HEK293 (cell line): Measurements from ENCODE around the gene SORL1.

Source experiments
- CTCF ChIA-PET: fragments of 350-600 bp; formaldehyde crosslinking; extraction: SDS; loops from one replicate; lab custom pipeline; 2021; ENCODE audit warnings: antibody characterized with exemption; lab: Yijun Ruan, JAX
- POLR2A ChIA-PET: fragments of 300-600 bp; formaldehyde crosslinking; extraction: SDS; loops from one replicate; lab custom pipeline; 2020; ENCODE audit warnings: antibody characterized with exemption, inconsistent platforms; lab: Yijun Ruan, JAX
- H3K27ac ChIP-seq: fragments of 200-500 bp; sonication (Bioruptor generic); 2 replicates; pipeline ENCODE4 v1.5.1; 2014; ENCODE audit warnings: low read depth, low read length, control low read depth, inconsistent platforms; ENCODE audit errors: extremely low read depth
- H3K36me3 ChIP-seq, 2 experiments: fragments of 200-500 bp in 1 of 2; sonication (Bioruptor generic) in 1 of 2; 1 replicate in 1 of 2; 2 replicates in 1 of 2; pipeline ENCODE4 v1.5.1; 2014 to 2017; ENCODE audit warnings: inconsistent platforms in 2 of 2, low read length in 2 of 2; ENCODE audit not compliant: control insufficient read depth in 2 of 2, insufficient read depth in 1 of 2
- H3K4me1 ChIP-seq: fragments of 200-500 bp; sonication (Bioruptor generic); 2 replicates; pipeline ENCODE4 v1.5.1; 2014; ENCODE audit warnings: mild to moderate bottlenecking, low read length, inconsistent platforms; ENCODE audit not compliant: control insufficient read depth, insufficient read depth
- H3K4me3 ChIP-seq: 2 replicates; pipeline ENCODE4 v1.5.1; 2011; ENCODE audit warnings: low read depth, mild to moderate bottlenecking, control low read depth, low read length, moderate library complexity
- H3K9me3 ChIP-seq: fragments of 200-500 bp; sonication (Bioruptor generic); 2 replicates; pipeline ENCODE4 v1.5.1; 2014; ENCODE audit warnings: low read depth, low read length, inconsistent platforms; ENCODE audit not compliant: control insufficient read depth, insufficient read depth
- GFI1B ChIP-seq: fragments of 450-650 bp; formaldehyde crosslinking; IDR thresholded peaks from 2 replicates; pipeline ENCODE4 v1.5.1; 2016; ENCODE audit warnings: missing biosample characterization, missing genetic modification characterization
- GLI4 ChIP-seq: fragments of 450-650 bp; formaldehyde crosslinking; IDR thresholded peaks from 2 replicates; pipeline ENCODE4 v1.5.1; 2016; ENCODE audit warnings: missing biosample characterization, missing genetic modification characterization
- KLF9 ChIP-seq: fragments of 450-650 bp; formaldehyde crosslinking; IDR thresholded peaks from 2 replicates; pipeline ENCODE4 v1.5.1; 2016; ENCODE audit warnings: missing biosample characterization, missing genetic modification characterization, low read depth
- SP7 ChIP-seq: fragments of 450-650 bp; formaldehyde crosslinking; IDR thresholded peaks from 2 replicates; pipeline ENCODE4 v1.5.1; 2016; ENCODE audit warnings: missing biosample characterization, missing genetic modification characterization
- YY1 ChIP-seq: fragments of 450-650 bp; formaldehyde crosslinking; IDR thresholded peaks from 2 replicates; pipeline ENCODE4 v1.5.1; 2018; ENCODE audit warnings: missing biosample characterization, missing genetic modification characterization
- ZFHX2 ChIP-seq: fragments of 450-650 bp; formaldehyde crosslinking; conservative IDR thresholded peaks from 2 replicates; pipeline ENCODE4 v1.5.1; 2016; ENCODE audit warnings: missing biosample characterization, missing genetic modification characterization
- ZFP69B ChIP-seq: fragments of 450-650 bp; formaldehyde crosslinking; IDR thresholded peaks from 2 replicates; pipeline ENCODE4 v1.5.1; 2016; ENCODE audit warnings: missing biosample characterization, missing genetic modification characterization
- ZNF16 ChIP-seq: fragments of 450-650 bp; formaldehyde crosslinking; IDR thresholded peaks from 2 replicates; pipeline ENCODE4 v1.5.1; 2016; ENCODE audit warnings: low read depth, missing biosample characterization, missing genetic modification characterization
- ZNF221 ChIP-seq: fragments of 450-650 bp; formaldehyde crosslinking; IDR thresholded peaks from 2 replicates; pipeline ENCODE4 v1.5.1; 2017; ENCODE audit warnings: missing biosample characterization, missing genetic modification characterization, borderline replicate concordance
- ZNF223 ChIP-seq: fragments of 450-650 bp; formaldehyde crosslinking; IDR thresholded peaks from 2 replicates; pipeline ENCODE4 v1.5.1; 2016; ENCODE audit warnings: missing biosample characterization, missing genetic modification characterization
- ZNF341 ChIP-seq: fragments of 450-650 bp; formaldehyde crosslinking; IDR thresholded peaks from 2 replicates; pipeline ENCODE4; 2016; ENCODE audit warnings: low read depth, missing biosample characterization, missing genetic modification characterization
- ZNF404 ChIP-seq: fragments of 450-650 bp; formaldehyde crosslinking; IDR thresholded peaks from 2 replicates; pipeline ENCODE4 v1.5.1; 2017; ENCODE audit warnings: missing biosample characterization, missing genetic modification characterization
- ZNF433 ChIP-seq: fragments of 450-650 bp; formaldehyde crosslinking; IDR thresholded peaks from 2 replicates; pipeline ENCODE4 v1.5.1; 2016; ENCODE audit warnings: missing biosample characterization, missing genetic modification characterization, low read depth
- ZNF530 ChIP-seq: fragments of 450-650 bp; formaldehyde crosslinking; IDR thresholded peaks from 2 replicates; pipeline ENCODE4 v1.5.1; 2016; ENCODE audit warnings: low read depth, missing biosample characterization, missing genetic modification characterization
- TF ChIP-seq, protein P1 (sequence below): fragments of 450-650 bp; formaldehyde crosslinking; IDR thresholded peaks from 2 replicates; pipeline ENCODE4 v1.5.1; 2016; ENCODE audit warnings: missing biosample characterization, missing genetic modification characterization
- TF ChIP-seq, protein P2 (sequence below): fragments of 450-650 bp; formaldehyde crosslinking; IDR thresholded peaks from 2 replicates; pipeline ENCODE4 v1.5.1; 2016; ENCODE audit warnings: missing biosample characterization, missing genetic modification characterization, low read depth
- TF ChIP-seq, protein P3 (sequence below): fragments of 450-650 bp; formaldehyde crosslinking; IDR thresholded peaks from 2 replicates; pipeline ENCODE4 v1.5.1; 2016; ENCODE audit warnings: missing biosample characterization, missing genetic modification characterization
- TF ChIP-seq, protein P4 (sequence below): fragments of 450-650 bp; formaldehyde crosslinking; IDR thresholded peaks from 2 replicates; pipeline ENCODE4 v1.5.1; 2016; ENCODE audit warnings: missing biosample characterization, missing genetic modification characterization
- TF ChIP-seq, protein P5 (sequence below): fragments of 450-650 bp; formaldehyde crosslinking; conservative IDR thresholded peaks from 2 replicates; pipeline ENCODE4 v1.5.1; 2016; ENCODE audit warnings: low read depth, missing biosample characterization, missing genetic modification characterization
- TF ChIP-seq, protein P6 (sequence below): fragments of 450-650 bp; formaldehyde crosslinking; IDR thresholded peaks from 2 replicates; pipeline ENCODE4 v1.5.1; 2016; ENCODE audit warnings: missing biosample characterization, missing genetic modification characterization

The SORL1 gene

DNA sequence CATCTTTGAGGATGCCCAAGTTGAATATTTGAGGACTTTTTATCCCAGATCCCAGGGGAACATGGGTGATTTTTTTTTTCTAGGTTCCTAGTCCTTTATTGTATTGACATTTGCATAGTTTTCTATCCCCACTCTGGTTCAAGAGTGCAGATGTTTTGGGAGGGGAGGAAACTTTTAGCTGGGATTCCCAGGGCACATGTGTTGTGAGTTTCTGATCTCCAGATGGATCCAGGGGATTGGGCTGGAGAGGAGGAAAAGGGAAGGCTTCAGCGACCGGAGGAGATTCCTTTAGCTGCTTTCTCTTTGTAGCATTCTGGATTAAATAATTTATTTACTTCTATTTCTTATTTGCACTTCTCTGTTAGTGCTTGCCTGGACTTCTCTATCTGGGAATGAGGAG lies 15.4 kb downstream of the SORL1 start:
- peaks cover 12% of the 10 kb centered on the region for H3K4me1 ChIP-seq
- no peaks in the 10 kb centered on the region for H3K36me3 ChIP-seq
- H3K27ac ChIP-seq, result no peak overlapping the region; the same call in 1 of the 2 replicates
- POLR2A ChIA-PET, result interaction anchor here (0.6 to 2.4 kb wide), 5 partner anchors 16 to 634 kb away, joined by 3 to 11 read pairs (median 4); partner anchors contain the start of genes SC5D, SORL1 and SORL1-AS1
- CTCF ChIA-PET, result interaction anchor here (0.6 to 1.4 kb wide), 3 partner anchors 124 to 785 kb away, joined by 3 to 4 read pairs (median 4); no protein-coding TSS in a partner anchor
- TF ChIP-seq YY1 (no peak), ZNF433 (tag by site-specific recombination) (no peak)
- no peak overlapping the region for H3K4me3 ChIP-seq
- H3K9me3 ChIP-seq, result no peaks in the 10 kb centered on the region

DNA sequence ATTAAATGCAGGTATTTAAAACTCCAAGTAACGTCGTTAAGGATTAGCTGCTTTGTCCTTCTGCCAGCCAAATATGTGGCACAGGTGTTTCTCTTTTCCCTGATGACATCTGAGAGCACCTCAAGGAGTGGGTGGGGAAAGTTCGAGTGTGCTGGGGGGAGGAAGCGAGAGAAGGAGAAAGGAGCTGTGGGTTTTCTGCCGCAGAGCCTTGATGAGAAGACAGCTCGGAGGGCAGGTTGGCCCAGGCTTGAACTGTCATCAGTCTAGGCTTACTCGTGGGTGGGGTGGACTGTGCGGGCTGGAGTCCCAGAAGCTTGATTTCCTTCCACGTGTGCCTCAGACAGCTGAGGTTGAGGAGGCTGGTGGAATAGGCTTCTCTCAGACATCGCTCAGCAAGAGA lies 15.9 kb downstream of the SORL1 start:
- H3K4me3 ChIP-seq, result no peak overlapping the region
- no peaks in the 10 kb centered on the region for H3K36me3 ChIP-seq
- H3K4me1 ChIP-seq, result peaks cover 12% of the 10 kb centered on the region
- no peaks in the 10 kb centered on the region for H3K9me3 ChIP-seq
- TF ChIP-seq KLF9 (tag by site-specific recombination), result no peak
- TF ChIP-seq ZNF530 (tag by site-specific recombination), result no peak
- no peak for TF ChIP-seq ZNF404 (tag by site-specific recombination)
- TF ChIP-seq, protein P1, sequence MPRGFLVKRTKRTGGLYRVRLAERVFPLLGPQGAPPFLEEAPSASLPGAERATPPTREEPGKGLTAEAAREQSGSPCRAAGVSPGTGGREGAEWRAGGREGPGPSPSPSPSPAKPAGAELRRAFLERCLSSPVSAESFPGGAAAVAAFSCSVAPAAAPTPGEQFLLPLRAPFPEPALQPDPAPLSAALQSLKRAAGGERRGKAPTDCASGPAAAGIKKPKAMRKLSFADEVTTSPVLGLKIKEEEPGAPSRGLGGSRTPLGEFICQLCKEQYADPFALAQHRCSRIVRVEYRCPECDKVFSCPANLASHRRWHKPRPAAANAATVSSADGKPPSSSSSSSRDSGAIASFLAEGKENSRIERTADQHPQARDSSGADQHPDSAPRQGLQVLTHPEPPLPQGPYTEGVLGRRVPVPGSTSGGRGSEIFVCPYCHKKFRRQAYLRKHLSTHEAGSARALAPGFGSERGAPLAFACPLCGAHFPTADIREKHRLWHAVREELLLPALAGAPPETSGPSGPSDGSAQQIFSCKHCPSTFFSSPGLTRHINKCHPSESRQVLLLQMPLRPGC, result no peak
- TF ChIP-seq, protein P2, sequence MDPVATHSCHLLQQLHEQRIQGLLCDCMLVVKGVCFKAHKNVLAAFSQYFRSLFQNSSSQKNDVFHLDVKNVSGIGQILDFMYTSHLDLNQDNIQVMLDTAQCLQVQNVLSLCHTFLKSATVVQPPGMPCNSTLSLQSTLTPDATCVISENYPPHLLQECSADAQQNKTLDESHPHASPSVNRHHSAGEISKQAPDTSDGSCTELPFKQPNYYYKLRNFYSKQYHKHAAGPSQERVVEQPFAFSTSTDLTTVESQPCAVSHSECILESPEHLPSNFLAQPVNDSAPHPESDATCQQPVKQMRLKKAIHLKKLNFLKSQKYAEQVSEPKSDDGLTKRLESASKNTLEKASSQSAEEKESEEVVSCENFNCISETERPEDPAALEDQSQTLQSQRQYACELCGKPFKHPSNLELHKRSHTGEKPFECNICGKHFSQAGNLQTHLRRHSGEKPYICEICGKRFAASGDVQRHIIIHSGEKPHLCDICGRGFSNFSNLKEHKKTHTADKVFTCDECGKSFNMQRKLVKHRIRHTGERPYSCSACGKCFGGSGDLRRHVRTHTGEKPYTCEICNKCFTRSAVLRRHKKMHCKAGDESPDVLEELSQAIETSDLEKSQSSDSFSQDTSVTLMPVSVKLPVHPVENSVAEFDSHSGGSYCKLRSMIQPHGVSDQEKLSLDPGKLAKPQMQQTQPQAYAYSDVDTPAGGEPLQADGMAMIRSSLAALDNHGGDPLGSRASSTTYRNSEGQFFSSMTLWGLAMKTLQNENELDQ, result no peak
- TF ChIP-seq ZNF16, result no peak
- TF ChIP-seq ZFP69B, result no peak
- no peak for TF ChIP-seq GFI1B
- no peak for TF ChIP-seq ZNF221 (tag by site-specific recombination)
- TF ChIP-seq, protein P3, sequence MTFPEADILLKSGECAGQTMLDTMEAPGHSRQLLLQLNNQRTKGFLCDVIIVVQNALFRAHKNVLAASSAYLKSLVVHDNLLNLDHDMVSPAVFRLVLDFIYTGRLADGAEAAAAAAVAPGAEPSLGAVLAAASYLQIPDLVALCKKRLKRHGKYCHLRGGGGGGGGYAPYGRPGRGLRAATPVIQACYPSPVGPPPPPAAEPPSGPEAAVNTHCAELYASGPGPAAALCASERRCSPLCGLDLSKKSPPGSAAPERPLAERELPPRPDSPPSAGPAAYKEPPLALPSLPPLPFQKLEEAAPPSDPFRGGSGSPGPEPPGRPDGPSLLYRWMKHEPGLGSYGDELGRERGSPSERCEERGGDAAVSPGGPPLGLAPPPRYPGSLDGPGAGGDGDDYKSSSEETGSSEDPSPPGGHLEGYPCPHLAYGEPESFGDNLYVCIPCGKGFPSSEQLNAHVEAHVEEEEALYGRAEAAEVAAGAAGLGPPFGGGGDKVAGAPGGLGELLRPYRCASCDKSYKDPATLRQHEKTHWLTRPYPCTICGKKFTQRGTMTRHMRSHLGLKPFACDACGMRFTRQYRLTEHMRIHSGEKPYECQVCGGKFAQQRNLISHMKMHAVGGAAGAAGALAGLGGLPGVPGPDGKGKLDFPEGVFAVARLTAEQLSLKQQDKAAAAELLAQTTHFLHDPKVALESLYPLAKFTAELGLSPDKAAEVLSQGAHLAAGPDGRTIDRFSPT (tag by site-specific recombination), result no peak
- TF ChIP-seq ZNF223 (tag by site-specific recombination), result no peak
- TF ChIP-seq, protein P4, sequence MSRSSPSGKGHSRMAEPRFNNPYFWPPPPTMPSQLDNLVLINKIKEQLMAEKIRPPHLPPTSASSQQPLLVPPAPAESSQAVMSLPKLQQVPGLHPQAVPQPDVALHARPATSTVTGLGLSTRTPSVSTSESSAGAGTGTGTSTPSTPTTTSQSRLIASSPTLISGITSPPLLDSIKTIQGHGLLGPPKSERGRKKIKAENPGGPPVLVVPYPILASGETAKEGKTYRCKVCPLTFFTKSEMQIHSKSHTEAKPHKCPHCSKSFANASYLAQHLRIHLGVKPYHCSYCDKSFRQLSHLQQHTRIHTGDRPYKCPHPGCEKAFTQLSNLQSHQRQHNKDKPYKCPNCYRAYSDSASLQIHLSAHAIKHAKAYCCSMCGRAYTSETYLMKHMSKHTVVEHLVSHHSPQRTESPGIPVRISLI (tag by site-specific recombination), result no peak
- TF ChIP-seq GLI4 (tag by site-specific recombination), result no peak
- TF ChIP-seq, protein P5, sequence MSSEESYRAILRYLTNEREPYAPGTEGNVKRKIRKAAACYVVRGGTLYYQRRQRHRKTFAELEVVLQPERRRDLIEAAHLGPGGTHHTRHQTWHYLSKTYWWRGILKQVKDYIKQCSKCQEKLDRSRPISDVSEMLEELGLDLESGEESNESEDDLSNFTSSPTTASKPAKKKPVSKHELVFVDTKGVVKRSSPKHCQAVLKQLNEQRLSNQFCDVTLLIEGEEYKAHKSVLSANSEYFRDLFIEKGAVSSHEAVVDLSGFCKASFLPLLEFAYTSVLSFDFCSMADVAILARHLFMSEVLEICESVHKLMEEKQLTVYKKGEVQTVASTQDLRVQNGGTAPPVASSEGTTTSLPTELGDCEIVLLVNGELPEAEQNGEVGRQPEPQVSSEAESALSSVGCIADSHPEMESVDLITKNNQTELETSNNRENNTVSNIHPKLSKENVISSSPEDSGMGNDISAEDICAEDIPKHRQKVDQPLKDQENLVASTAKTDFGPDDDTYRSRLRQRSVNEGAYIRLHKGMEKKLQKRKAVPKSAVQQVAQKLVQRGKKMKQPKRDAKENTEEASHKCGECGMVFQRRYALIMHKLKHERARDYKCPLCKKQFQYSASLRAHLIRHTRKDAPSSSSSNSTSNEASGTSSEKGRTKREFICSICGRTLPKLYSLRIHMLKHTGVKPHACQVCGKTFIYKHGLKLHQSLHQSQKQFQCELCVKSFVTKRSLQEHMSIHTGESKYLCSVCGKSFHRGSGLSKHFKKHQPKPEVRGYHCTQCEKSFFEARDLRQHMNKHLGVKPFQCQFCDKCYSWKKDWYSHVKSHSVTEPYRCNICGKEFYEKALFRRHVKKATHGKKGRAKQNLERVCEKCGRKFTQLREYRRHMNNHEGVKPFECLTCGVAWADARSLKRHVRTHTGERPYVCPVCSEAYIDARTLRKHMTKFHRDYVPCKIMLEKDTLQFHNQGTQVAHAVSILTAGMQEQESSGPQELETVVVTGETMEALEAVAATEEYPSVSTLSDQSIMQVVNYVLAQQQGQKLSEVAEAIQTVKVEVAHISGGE (tag by site-specific recombination), result no peak
- TF ChIP-seq ZNF341 (tag by site-specific recombination), result no peak
- no peak for TF ChIP-seq ZFHX2 (tag by site-specific recombination)
- TF ChIP-seq SP7 (tag by site-specific recombination), result no peak
- TF ChIP-seq, protein P6, sequence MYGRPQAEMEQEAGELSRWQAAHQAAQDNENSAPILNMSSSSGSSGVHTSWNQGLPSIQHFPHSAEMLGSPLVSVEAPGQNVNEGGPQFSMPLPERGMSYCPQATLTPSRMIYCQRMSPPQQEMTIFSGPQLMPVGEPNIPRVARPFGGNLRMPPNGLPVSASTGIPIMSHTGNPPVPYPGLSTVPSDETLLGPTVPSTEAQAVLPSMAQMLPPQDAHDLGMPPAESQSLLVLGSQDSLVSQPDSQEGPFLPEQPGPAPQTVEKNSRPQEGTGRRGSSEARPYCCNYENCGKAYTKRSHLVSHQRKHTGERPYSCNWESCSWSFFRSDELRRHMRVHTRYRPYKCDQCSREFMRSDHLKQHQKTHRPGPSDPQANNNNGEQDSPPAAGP (tag by site-specific recombination), result no peak
- POLR2A ChIA-PET, result interaction anchor here (2.4 kb wide), 1 partner anchor 17 kb away, joined by 11 read pairs; the partner anchor contains the start of genes SORL1 and SORL1-AS1
- CTCF ChIA-PET, result interaction anchor here (1.4 kb wide), 1 partner anchor 124 kb away, joined by 4 read pairs; no protein-coding TSS in a partner anchor
- H3K27ac ChIP-seq, result no peak overlapping the region
